SK-N-MC (cell line): Measurements from ENCODE around the gene CEP55.

Source experiments
- EZH2 ChIP-seq: fragments of 200-600 bp; sonication (generic); IDR thresholded peaks from one replicate; pipeline ENCODE4 v1.6.1; 2017; ENCODE audit warnings: antibody characterized with exemption
- POLR2AphosphoS5 ChIP-seq: IDR thresholded peaks from 2 replicates; pipeline ENCODE4 v1.6.1; 2012; ENCODE audit warnings: mild to moderate bottlenecking, low read depth, low read length, borderline replicate concordance

GRCh38 chr10:93553482-93554315 lies 57.3 kb downstream of the CEP55 start:
- no peak for TF ChIP-seq POLR2AphosphoS5
- TF ChIP-seq EZH2, result no peak
